ENCODE results near the gene DDX23.

Gene DDX23

DNA sequence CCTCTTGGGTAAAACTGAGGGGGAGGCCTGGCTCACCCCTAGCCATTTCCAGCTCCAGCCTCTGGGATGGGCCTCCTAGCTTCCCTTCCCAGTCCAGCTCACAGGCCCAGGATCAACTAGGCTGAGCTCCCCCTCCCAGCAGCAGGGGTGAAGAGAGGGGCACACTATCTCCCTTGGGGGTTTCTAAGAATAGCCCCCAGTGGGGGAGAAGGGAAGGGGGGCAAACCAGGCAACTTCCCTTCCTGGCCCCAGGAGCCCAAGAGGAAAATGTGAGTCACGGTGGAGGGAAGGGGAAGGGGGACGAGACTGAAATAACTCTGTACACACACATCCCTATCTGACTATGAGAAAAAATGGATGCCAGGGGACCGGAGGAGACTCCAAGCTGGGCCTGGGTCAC is 72.1 kb downstream of the DDX23 start:
- Histone ChIP-seq H3K9ac (ENCODE audit: low read depth, low read length) (no peak overlapping the region), H3K27me3 (ENCODE audit: control insufficient read depth, insufficient read depth, low read length) (no peaks in the 10 kb centered on the region), H3K9me3 (ENCODE audit: control insufficient read depth, insufficient read depth, low read length) (no peaks in the 10 kb centered on the region), H3K4me1 (ENCODE audit: control insufficient read depth, insufficient read depth, low read length) (peaks cover 15% of the 10 kb centered on the region), H3K27ac (ENCODE audit: low read depth, low read length) (no peak overlapping the region), H3K36me3 (ENCODE audit: control insufficient read depth, insufficient read depth, low read length) (peaks cover 11% of the 10 kb centered on the region), H3K4me3 (ENCODE audit: low read depth, low read length) (no peak overlapping the region)
